DOHH2 (cell line): ENCODE results near the gene RPL5.

ENCODE experiments used
- H3F3A ChIP-seq: fragments of 200-600 bp; sonication (generic), shearing (Covaris generic); 2 replicates; pipeline ENCODE4 v1.6.0; 2016; ENCODE audit warnings: antibody characterized with exemption, mild to moderate bottlenecking; ENCODE audit not compliant: control insufficient read depth, insufficient read depth
- H3K27ac ChIP-seq: fragments of 200-600 bp; sonication (generic); 2 replicates; pipeline ENCODE4 v1.5.1; 2014; ENCODE audit warnings: low read depth, mild to moderate bottlenecking, low read length, moderate library complexity
- H3K27me3 ChIP-seq: fragments of 200-600 bp; sonication (generic); 2 replicates; pipeline ENCODE4 v1.6.1; 2014; ENCODE audit warnings: mild to moderate bottlenecking, low read length, mixed read lengths; ENCODE audit not compliant: control insufficient read depth
- H3K36me3 ChIP-seq: fragments of 200-600 bp; sonication (generic); 2 replicates; pipeline ENCODE4 v1.6.1; 2014; ENCODE audit warnings: mild to moderate bottlenecking, low read length, moderate library complexity, mixed read lengths; ENCODE audit not compliant: control insufficient read depth
- H3K4me1 ChIP-seq: fragments of 200-600 bp; sonication (generic); 2 replicates; pipeline ENCODE4 v1.6.1; 2014; ENCODE audit warnings: mild to moderate bottlenecking, low read length, mixed read lengths; ENCODE audit not compliant: control insufficient read depth
- H3K4me2 ChIP-seq: fragments of 200-600 bp; sonication (generic); 2 replicates; pipeline ENCODE4 v1.6.0; 2014; ENCODE audit warnings: mild to moderate bottlenecking, low read length, moderate library complexity
- H3K4me3 ChIP-seq: fragments of 200-600 bp; sonication (generic); 2 replicates; pipeline ENCODE4 v1.5.1; 2014; ENCODE audit warnings: mild to moderate bottlenecking, low read length, mixed read lengths
- H3K79me2 ChIP-seq: fragments of 200-600 bp; sonication (generic); 2 replicates; pipeline ENCODE4 v1.6.1; 2014; ENCODE audit warnings: mild to moderate bottlenecking, low read length, mixed read lengths; ENCODE audit not compliant: control insufficient read depth
- H3K9me2 ChIP-seq: fragments of 200-600 bp; sonication (generic); replicated peaks from 2 replicates; pipeline ENCODE4 v1.6.1; 2014; ENCODE audit warnings: mild to moderate bottlenecking, low read length, mixed read lengths; ENCODE audit not compliant: control insufficient read depth
- H3K9me3 ChIP-seq: fragments of 200-600 bp; sonication (generic); 2 replicates; pipeline ENCODE4 v1.6.1; 2014; ENCODE audit warnings: antibody characterized with exemption, low read length, mixed read lengths; ENCODE audit not compliant: control insufficient read depth, insufficient read depth
- H4K20me1 ChIP-seq: fragments of 200-600 bp; sonication (generic); 2 replicates; pipeline ENCODE4 v1.6.0; 2014; ENCODE audit warnings: low read depth, mild to moderate bottlenecking, antibody characterized with exemption, low read length, moderate library complexity; ENCODE audit not compliant: control insufficient read depth, insufficient read depth
- CTCF ChIP-seq: fragments of 200-600 bp; sonication (generic); IDR thresholded peaks from one replicate; pipeline ENCODE4 v1.5.1; 2014; ENCODE audit warnings: antibody characterized with exemption, mild to moderate bottlenecking, low read depth, low read length; ENCODE audit not compliant: poor library complexity, severe bottlenecking
- EZH2phosphoT487 ChIP-seq: fragments of 200-600 bp; sonication (generic); IDR thresholded peaks from 2 replicates; pipeline ENCODE4 v1.6.1; 2017; ENCODE audit warnings: borderline replicate concordance, mild to moderate bottlenecking, antibody characterized with exemption, low read length, moderate library complexity, mixed read lengths

RPL5 gene

GRCh38 chr1:92855236-92855635 is 23.4 kb downstream of the RPL5 start:
- H3K9me2 ChIP-seq = no peaks in the 10 kb centered on the region
- TF ChIP-seq EZH2phosphoT487 (no peak), CTCF (no peak)
- H3K79me2 ChIP-seq = peaks cover 13% of the 10 kb centered on the region; the same call in 1 of the 2 replicates
- peaks cover 17% of the 10 kb centered on the region for H3K4me1 ChIP-seq
- no peak overlapping the region for H3K4me3 ChIP-seq
- no peaks in the 10 kb centered on the region for H3K27me3 ChIP-seq
- no peaks in the 10 kb centered on the region for H3K9me3 ChIP-seq
- peaks cover 5% of the 10 kb centered on the region for H3F3A ChIP-seq
- H3K27ac ChIP-seq = no peak overlapping the region
- H4K20me1 ChIP-seq = no peaks in the 10 kb centered on the region
- H3K36me3 ChIP-seq = peaks cover 5% of the 10 kb centered on the region
- H3K4me2 ChIP-seq = no peak overlapping the region

GRCh38 chr1:92857817-92858216 is 26.0 kb downstream of the RPL5 start:
- Histone ChIP-seq H3K36me3 (no peaks in the 10 kb centered on the region; the same call in none of the 2 replicates), H3K9me2 (no peaks in the 10 kb centered on the region), H4K20me1 (no peaks in the 10 kb centered on the region), H3K4me1 (peaks cover 17% of the 10 kb centered on the region), H3K4me3 (no peak overlapping the region), H3K4me2 (no peak overlapping the region), H3F3A (peaks cover 10% of the 10 kb centered on the region), H3K27me3 (no peaks in the 10 kb centered on the region), H3K27ac (no peak overlapping the region), H3K79me2 (peaks cover 13% of the 10 kb centered on the region; the same call in 1 of the 2 replicates), H3K9me3 (no peaks in the 10 kb centered on the region)
- TF ChIP-seq EZH2phosphoT487 (no peak), CTCF (no peak)

GRCh38 chr1:92858564-92859399 is 26.9 kb downstream of the RPL5 start:
- H3K9me3 ChIP-seq = no peaks in the 10 kb centered on the region
- no peaks in the 10 kb centered on the region for H4K20me1 ChIP-seq
- no peaks in the 10 kb centered on the region for H3K27me3 ChIP-seq
- peaks cover 13% of the 10 kb centered on the region; the same call in 1 of the 2 replicates for H3K79me2 ChIP-seq
- H3K27ac ChIP-seq = no peak overlapping the region; the same call in 1 of the 2 replicates
- H3F3A ChIP-seq = peaks cover 10% of the 10 kb centered on the region
- peak overlapping the region; percentile 38 for H3K4me2 ChIP-seq
- no peaks in the 10 kb centered on the region for H3K9me2 ChIP-seq
- no peak overlapping the region for H3K4me3 ChIP-seq
- no peaks in the 10 kb centered on the region; the same call in none of the 2 replicates for H3K36me3 ChIP-seq
- H3K4me1 ChIP-seq = peaks cover 17% of the 10 kb centered on the region
- TF ChIP-seq CTCF (peak; percentile 99), EZH2phosphoT487 (no peak)
